GM21529 (cell line): Measurements from ENCODE around the gene PCDHB11.
"Not testable (repeated sequence)": the region's sequence is repeated elsewhere in the genome, so short reads cannot be mapped to it uniquely, and the experiment has no call there.

ENCODE experiments used
- ATAC-seq: cut with Tn5 transposase; IDR thresholded peaks from one replicate; pipeline ENCODE4 v1.9.1; 2021; ENCODE audit not compliant: unreplicated experiment

Gene PCDHB11

GRCh38 chr5:141186897-141187512 lies 12.4 kb upstream of the PCDHB11 start, which contains the start of gene PCDHB9:
PCDHB9 (plus strand) TSS chr5:141187161; CDS start chr5:141187319, 158 bp downstream.
- ATAC-seq: no peak

DNA sequence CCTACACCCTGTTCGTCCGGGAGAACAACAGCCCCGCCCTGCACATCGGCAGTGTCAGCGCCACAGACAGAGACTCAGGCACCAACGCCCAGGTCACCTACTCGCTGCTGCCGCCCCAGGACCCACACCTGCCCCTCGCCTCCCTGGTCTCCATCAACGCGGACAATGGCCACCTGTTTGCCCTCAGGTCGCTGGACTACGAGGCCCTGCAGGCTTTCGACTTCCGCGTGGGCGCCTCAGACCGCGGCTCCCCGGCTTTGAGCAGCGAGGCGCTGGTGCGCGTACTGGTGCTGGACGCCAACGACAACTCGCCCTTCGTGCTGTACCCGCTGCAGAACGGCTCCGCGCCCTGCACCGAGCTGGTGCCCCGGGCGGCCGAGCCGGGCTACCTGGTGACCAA lies 10.7 kb upstream of the PCDHB11 start:
- not testable (repeated sequence) for ATAC-seq

- ATAC-seq: not testable (repeated sequence)
These were observed 10.3 kb upstream of the PCDHB11 start for GRCh38 chr5:141189131-141189530.

GRCh38 chr5:141192110-141192725 lies 7.2 kb upstream of the PCDHB11 start, which contains the start of gene PCDHB10:
PCDHB10 (plus strand) TSS chr5:141192353; CDS start chr5:141192553, 200 bp downstream.
- ATAC-seq: no peak

GRCh38 chr5:141194332-141194731 lies 5.1 kb upstream of the PCDHB11 start:
- not testable (repeated sequence) for ATAC-seq

GRCh38 chr5:141196363-141196762 lies 3.1 kb upstream of the PCDHB11 start:
- ATAC-seq: no peak

DNA sequence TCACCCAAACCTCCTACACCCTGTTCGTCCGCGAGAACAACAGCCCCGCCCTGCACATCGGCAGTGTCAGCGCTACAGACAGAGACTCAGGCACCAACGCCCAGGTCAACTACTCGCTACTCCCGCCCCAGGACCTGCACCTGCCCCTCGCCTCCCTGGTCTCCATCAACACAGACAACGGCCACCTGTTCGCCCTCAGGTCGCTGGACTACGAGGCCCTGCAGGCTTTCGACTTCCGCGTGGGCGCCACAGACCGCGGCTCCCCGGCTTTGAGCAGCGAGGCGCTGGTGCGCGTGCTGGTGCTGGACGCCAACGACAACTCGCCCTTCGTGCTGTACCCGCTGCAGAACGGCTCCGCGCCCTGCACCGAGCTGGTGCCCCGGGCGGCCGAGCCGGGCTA lies 1.7 kb downstream of the PCDHB11 start:
- ATAC-seq: not testable (repeated sequence)

DNA sequence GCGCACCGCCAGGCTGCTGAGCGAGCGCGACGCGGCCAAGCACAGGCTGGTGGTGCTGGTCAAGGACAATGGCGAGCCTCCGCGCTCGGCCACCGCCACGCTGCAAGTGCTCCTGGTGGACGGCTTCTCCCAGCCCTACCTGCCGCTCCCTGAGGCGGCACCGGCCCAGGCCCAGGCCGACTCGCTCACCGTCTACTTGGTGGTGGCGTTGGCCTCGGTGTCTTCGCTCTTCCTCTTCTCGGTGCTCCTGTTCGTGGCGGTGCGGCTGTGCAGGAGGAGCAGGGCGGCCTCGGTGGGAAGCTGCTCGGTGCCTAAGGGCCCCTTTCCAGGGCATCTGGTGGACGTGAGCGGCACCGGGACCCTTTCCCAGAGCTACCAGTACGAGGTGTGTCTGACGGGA lies 2.2 kb downstream of the PCDHB11 start:
- not testable (repeated sequence) for ATAC-seq

DNA sequence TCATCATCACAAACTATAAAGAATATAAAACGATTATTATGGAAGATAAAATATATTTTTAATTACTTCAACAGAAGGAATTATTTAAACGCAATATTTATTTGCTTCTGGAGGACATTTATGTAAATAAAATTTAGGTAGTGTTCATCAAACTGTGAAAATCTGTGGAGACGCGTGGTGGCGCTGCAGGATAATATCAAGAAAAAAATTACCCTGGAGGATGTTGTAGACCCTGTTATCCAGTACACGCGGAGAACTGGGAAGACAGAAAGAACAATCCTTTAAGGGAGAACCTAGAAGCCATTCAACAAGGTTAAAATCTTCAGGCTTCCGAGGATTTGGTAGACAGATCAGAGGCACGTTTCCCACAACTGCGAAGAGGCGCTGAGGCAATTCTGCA lies 9.1 kb downstream of the PCDHB11 start, which contains the start of gene PCDHB12:
Gene PCDHB12, plus strand, starts transcription at position 242 of the 400 bp plus-strand sequence. CDS start 189 bp downstream, outside the sequence.
- no peak for ATAC-seq

- not testable (repeated sequence) for ATAC-seq
These were observed 10.9 kb downstream of the PCDHB11 start for GRCh38 chr5:141210281-141210680.

DNA sequence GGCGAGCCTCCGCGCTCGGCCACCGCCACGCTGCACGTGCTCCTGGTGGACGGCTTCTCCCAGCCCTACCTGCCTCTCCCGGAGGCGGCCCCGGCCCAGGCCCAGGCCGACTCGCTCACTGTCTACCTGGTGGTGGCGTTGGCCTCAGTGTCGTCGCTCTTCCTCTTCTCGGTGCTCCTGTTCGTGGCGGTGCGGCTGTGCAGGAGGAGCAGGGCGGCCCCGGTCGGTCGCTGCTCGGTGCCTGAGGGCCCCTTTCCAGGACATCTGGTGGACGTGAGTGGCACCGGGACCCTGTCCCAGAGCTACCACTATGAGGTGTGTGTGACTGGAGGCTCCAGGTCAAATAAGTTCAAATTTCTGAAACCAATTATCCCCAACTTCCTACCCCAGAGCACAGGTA lies 11.4 kb downstream of the PCDHB11 start:
- ATAC-seq: not testable (repeated sequence)

DNA sequence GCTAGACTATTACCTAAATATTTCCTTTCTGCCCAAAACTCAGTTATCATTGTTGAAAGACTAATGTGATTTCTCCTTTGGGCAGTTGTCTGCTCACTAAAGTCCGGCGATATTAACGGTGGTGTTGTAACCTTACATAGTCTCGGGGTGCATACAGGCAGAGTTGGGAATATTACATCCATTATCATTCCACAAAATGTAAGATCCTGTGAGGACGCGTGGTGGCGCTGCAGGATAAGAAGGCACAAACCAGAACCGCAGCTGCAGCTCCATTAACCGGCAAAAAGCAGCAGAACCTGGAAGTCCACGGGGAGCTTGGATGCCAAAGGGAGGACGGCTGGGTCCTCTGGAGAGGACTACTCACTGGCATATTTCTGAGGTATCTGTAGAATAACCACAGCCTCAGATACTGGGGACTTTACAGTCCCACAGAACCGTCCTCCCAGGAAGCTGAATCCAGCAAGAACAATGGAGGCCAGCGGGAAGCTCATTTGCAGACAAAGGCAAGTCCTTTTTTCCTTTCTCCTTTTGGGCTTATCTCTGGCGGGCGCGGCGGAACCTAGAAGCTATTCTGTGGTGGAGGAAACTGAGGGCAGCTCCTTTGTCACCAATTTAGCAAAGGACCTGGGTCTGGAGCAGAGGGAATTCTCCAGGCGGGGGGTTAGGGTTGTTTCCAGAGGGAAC lies 14.4 kb downstream of the PCDHB11 start, which contains the start of gene PCDHB13:
Gene PCDHB13, plus strand, starts transcription at position 264 of the 684 bp plus-strand sequence. Its CDS starts 205 bp downstream, at position 469.
- not testable (repeated sequence) for ATAC-seq

- not testable (repeated sequence) for ATAC-seq
These were observed 15.2 kb downstream of the PCDHB11 start for GRCh38 chr5:141214583-141214982.

DNA sequence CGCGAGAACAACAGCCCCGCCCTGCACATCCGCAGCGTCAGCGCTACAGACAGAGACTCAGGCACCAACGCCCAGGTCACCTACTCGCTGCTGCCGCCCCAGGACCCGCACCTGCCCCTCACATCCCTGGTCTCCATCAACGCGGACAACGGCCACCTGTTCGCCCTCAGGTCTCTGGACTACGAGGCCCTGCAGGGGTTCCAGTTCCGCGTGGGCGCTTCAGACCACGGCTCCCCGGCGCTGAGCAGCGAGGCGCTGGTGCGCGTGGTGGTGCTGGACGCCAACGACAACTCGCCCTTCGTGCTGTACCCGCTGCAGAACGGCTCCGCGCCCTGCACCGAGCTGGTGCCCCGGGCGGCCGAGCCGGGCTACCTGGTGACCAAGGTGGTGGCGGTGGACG lies 16.1 kb downstream of the PCDHB11 start:
- not testable (repeated sequence) for ATAC-seq

- ATAC-seq: not testable (repeated sequence)
These were observed 16.6 kb downstream of the PCDHB11 start for GRCh38 chr5:141216035-141216434.

DNA sequence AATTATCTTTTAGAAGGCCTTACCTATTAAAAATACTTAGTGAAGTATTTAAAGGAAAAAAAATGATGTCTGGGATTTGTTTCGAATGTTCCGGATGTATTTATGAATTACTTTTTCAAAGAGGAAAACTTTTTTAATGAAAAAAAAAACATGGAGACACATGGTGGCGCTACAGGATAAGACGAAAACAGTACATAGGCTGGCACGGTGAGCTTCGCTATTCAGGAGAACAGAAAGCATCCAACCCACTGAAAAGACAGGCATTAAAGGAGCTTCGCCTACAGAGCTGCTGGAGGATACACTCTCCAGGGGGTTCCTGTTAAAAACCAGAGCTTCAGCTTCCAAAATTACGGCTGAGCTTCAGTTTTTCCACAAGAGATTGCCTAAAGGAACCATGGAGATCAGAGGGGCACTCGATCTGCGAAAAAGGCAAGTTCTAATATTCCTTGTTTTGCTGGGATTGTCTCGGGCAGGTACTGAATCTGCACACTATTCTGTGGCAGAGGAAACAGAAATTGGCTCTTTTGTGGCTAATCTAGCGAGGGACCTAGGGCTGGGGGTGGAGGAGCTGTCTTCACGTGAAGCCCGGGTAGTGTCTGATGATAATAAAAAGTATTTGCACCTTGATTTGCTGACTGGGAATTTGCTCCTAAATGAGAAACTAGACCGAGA lies 23.8 kb downstream of the PCDHB11 start, which contains the start of gene PCDHB14:
Gene PCDHB14, plus strand, starts transcription at position 232 of the 672 bp plus-strand sequence. Its CDS starts 163 bp downstream, at position 395.
- no peak for ATAC-seq

- ATAC-seq: not testable (repeated sequence)
These were observed 25.4 kb downstream of the PCDHB11 start for GRCh38 chr5:141224844-141225243.

- ATAC-seq: not testable (repeated sequence)
These were observed 26.0 kb downstream of the PCDHB11 start for GRCh38 chr5:141225421-141225820.

- no peak for ATAC-seq
These were observed 34.8 kb downstream of the PCDHB11 start for GRCh38 chr5:141234109-141234667.

DNA sequence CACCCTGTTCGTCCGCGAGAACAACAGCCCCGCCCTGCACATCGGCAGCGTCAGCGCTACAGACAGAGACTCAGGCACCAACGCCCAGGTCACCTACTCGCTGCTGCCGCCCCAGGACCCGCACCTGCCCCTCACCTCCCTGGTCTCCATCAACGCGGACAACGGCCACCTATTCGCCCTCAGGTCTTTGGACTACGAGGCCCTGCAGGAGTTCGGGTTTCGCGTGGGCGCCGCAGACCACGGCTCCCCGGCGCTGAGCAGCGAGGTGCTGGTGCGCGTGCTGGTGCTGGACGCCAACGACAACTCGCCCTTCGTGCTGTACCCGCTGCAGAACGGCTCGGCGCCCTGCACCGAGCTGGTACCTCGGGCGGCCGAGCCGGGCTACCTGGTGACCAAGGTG lies 36.5 kb downstream of the PCDHB11 start:
- ATAC-seq: not testable (repeated sequence)
